C4-2B (cell line): ENCODE results near the gene MAD2L1.

ENCODE experiments used
- CTCF ChIP-seq: fragments of 450-650 bp; conservative IDR thresholded peaks from 2 replicates; pipeline ENCODE4 v1.5.1; 2017; ENCODE audit warnings: mild to moderate bottlenecking
- ZFX ChIP-seq: fragments of 450-650 bp; IDR thresholded peaks from 2 replicates; pipeline ENCODE4 v1.6.1; 2017

- TF ChIP-seq CTCF = no peak
- no peak for TF ChIP-seq ZFX
Observed at GRCh38 chr4:120055795-120056194, 10.9 kb downstream of the MAD2L1 start.
